GM19395 (cell line): ENCODE results near the gene MAGI1.

Source experiments
- ATAC-seq: cut with Tn5 transposase; IDR thresholded peaks from one replicate; pipeline ENCODE4 v1.9.1; 2021; ENCODE audit warnings: mild to moderate bottlenecking, moderate library complexity; ENCODE audit not compliant: unreplicated experiment

The MAGI1 gene

GRCh38 chr3:66015841-66016240 lies 22.9 kb downstream of the MAGI1 start:
- no peak for ATAC-seq

DNA sequence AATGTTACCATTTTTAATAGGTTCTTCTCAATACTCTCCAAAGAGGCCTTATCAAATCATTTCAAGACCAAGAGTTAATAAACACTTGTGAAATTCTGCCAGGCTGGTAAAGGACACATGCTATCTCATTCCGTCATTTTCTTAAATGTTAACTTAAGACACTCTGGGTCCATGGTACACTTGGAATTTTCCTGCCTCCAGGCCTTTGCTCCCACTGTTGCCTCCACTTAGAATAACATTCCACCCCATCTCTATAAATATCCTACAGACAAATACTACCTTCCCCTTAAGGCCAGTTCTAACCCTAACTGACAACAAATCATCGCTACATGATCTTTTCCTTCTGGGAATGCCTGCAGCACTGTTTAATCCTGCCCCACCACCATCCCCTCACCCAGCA lies 24.1 kb downstream of the MAGI1 start:
- no peak for ATAC-seq

DNA sequence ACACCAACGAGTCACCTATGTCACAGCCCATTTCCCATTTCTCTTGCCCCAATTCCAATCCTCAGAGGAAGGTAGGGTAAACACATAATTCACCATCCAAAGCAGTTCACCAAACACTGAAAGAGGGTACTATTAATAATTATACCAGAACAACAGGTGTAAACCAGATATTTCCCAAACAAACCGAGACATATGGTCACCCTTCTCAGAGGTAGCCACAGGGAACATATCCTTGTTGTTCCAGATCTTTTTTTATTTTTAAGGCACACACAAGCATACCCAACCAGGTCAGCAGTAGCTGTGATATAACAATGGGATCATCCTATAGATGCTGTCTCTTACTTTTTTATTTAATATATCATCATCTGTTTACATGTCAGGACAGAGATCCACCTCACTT lies 24.7 kb downstream of the MAGI1 start:
- no peak for ATAC-seq

- no peak for ATAC-seq
These were observed 26.0 kb downstream of the MAGI1 start for GRCh38 chr3:66012711-66013110.

DNA sequence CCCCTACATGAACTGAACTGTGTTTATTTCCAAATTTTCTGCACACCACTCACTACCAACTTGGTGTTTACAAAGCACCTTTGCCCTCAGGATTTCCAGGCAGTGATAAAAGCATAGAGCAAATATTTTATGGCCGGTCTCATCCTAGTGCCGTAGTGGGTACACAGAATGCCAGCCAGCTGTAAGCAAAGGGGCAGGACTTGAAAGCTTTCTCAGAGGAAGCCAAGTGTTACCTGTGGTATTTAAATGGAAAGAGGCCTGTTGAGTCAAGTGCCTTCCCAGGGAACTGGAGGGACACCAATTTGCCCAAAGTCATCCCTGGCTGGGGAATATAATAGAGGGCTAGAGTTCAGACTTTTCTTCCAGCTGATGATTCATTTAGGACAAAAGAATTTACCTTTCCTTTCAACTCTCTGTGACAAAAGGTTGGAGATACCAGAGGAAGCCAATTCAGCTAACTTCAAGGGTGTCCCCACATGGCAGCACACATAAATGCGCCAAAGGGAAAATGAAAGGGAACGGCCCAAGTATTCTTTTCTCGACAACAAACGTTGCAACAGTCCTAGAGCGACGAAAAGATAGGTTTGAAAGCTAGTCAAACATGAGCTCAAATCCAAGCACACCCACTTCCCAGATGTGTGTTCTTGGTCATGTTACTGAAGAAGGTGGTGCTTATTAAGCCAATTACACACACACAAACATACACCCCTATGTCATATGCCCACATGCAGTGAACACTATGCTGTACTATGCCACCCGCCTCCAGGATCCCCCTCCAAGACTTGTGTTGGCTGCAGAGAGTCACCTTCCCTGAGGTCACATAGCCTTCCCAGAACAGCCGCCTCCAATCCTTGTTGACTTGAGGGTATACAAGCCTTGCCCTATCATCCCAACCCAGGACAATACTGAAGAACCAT lies 27.7 kb downstream of the MAGI1 start:
- ATAC-seq: no peak

DNA sequence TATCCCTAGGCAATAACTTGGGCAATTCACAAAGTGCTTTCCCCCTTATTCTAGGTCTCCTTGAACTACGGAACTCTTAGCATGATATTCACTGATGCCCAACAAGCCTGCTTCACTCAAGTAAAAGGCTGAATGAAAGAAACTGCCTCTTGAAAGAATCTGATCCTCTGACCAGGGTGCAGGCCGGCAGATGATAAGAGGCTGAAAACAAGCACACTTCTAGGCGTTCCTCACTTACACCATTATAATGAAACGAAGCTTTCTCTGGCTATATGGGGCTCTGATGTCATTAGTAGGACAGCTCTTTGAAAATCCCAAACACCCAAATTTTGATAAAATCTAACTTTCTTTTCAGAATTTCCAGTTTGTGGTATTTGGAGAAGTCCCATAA lies 28.4 kb downstream of the MAGI1 start:
- ATAC-seq: no peak

DNA sequence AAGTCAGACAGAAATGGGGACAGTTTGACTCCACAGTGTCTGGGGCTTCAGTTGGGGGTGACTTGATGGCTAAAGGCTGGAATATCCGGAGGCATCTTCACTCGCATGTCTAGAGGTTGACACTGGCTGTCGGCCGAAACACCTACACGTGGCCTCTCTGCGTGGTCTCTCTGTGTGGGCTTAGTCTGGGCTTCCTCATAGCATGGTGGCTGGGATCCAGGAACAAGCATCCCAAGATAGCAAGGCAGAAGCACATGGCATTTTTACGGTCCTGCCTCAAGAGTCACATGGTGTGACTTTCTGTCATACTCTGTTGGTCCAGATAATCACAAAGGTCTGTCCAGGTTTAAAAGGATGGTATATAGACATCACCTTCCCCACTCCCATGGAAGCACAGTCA lies 34.5 kb downstream of the MAGI1 start:
- ATAC-seq: no peak

DNA sequence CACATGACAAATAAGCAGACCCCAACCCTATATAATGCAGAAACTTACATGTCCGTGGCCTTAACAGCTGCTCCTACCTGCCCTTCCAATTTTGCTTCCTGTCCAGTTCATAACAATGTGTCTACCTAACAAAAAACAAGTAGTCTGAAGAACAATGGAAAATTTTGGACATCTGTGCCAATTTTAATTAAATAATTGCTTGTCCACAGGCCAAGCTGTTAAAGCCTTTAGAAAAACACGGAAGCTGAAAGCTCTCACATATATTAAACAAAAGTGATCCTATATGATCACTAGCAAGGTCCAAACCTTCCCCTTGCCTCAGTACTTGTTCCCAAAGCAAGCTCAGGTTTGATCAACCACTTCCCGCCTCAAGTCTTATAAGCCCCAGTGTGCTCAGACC lies 37.1 kb downstream of the MAGI1 start:
- no peak for ATAC-seq

DNA sequence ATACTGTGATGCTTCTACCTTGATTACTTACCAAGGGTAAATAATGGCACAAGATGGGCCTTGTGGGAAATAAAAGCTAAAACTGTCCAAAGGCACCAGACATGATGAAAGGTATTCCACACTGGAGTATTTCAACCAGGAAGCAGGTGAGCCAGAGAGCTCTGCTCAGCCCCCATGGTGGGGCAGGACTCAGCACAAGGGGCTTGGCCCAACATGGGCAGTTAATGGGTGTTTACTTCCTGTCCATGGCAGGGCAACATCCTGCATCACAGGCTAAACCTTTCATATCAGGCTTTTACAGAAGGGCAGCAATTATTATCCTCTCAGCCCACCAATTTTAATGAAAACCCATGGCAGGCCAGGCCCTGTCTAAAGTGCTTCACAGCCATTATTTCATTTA lies 38.2 kb downstream of the MAGI1 start:
- no peak for ATAC-seq

GRCh38 chr3:65999606-66000005 lies 39.1 kb downstream of the MAGI1 start:
- ATAC-seq: no peak

DNA sequence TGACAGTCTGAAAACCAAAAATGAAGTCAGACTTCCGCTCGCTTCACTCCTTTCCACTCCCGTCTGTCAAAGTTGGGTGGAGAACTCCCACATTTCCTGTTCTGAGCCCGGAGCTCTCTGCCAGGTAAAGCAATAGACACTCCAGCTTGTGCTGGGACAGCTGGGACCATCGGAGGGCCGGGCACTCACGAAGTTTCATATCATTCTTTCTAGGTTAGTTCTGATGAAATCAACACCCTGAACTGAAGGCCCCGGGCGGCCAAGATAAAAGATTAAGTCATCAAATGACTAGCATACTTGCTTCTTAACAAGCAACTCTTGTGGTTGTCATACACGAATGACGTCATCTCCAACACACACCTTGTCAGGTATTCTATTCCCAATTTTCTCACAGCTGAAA lies 42.1 kb downstream of the MAGI1 start:
- ATAC-seq: no peak

DNA sequence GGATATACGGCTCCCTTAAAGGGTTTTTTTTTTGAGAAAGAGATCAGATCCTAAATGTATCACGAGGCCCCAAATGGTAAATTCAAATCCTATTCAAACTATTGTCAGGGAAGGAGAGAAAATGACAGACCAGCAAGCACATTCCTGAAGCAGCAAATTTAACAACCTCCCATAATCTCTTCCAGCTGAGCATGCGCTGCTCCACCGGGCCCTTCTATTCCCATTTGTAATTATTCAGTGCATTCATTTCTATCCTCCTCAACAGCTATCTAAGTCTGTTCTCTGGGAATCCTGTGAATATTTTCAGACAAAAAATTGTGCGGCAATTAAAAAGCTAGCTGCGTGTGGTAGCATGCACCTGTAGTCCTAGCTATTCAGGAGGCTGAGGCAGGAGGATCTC lies 43.2 kb downstream of the MAGI1 start:
- ATAC-seq: no peak

GRCh38 chr3:65995030-65995429 lies 43.7 kb downstream of the MAGI1 start:
- ATAC-seq: no peak

DNA sequence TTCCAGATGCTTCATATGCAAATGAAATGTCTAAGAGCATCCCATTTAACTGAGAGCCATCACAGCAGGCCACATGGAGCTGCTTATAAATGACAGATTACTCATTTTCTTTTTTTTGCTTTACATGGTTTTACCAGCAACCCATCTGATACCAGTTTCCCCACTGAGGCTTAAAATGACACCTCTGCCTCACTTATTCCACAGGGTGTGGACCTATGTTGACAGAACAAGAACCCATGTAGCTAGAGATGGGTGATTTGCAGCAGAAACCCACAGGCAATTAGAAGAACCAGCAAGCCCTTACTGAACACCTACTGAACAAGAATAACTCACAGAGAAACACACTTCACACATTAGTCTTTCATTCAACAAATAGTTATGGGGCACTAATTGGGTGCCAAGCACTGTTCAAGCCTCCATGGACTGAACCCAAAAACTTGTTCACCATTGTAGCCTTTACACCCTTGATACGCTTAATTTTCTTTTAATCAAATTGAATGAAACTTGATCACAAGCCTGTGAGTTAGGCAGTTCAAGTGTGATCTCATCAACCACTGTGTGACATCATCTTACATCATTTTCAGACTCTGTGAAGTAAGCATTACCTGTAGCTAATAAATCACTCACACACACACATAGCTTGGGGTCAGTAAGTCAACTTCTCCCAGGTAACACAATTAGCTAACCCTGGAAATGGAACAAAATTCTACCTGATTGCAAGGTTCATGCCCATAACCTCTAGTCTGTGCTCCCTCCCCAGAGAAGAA lies 45.4 kb downstream of the MAGI1 start:
- ATAC-seq: no peak

- ATAC-seq: no peak
These were observed 46.6 kb downstream of the MAGI1 start for GRCh38 chr3:65992106-65992505.

- ATAC-seq: no peak
These were observed 50.1 kb downstream of the MAGI1 start for GRCh38 chr3:65988411-65989180.

- ATAC-seq: no peak
These were observed 52.4 kb downstream of the MAGI1 start for GRCh38 chr3:65986285-65986684.

GRCh38 chr3:65984975-65985374 lies 53.7 kb downstream of the MAGI1 start:
- no peak for ATAC-seq

GRCh38 chr3:65983100-65983499 lies 55.6 kb downstream of the MAGI1 start:
- no peak for ATAC-seq

DNA sequence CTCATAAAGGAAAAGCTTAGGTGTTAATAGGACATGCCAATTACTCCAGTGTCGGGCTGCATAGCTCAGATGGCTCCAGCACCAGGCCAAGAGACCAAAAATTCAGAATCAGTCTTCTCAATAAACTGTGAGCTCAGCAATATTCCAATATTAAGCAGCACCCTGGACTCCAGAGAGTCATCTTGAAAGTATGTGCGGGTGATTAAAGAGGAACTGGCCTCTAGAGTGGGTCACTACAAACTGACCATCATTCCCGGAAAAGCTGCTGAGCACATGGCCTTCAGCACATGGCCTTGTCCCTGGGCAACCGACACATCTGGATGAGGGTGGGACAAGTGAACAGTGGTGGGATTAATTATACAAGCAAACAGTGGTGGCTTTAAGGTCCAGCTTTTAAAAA lies 59.0 kb downstream of the MAGI1 start:
- ATAC-seq: no peak

GRCh38 chr3:65979162-65979561 lies 59.6 kb downstream of the MAGI1 start:
- ATAC-seq: no peak
